Glomerular visceral epithelial cell (primary cell): ENCODE results near the gene LHPP.
"Not testable (repeated sequence)": the region's sequence is repeated elsewhere in the genome, so short reads cannot be mapped to it uniquely, and the experiment has no call there.

Experiments
- DNase-seq: peaks from one replicate; pipeline ENCODE4 v3.0.0-alpha.2; 2016; ENCODE audit errors: extremely low spot score

Gene LHPP

GRCh38 chr10:124605856-124606812 is 144.5 kb downstream of the LHPP start:
- no peak for DNase-seq

GRCh38 chr10:124606822-124607221 is 145.2 kb downstream of the LHPP start:
- DNase-seq, result no peak

- DNase-seq, result no peak
Observed at GRCh38 chr10:124607693-124608092, 146.1 kb downstream of the LHPP start.

- DNase-seq, result no peak
Observed at GRCh38 chr10:124608093-124608721, 146.6 kb downstream of the LHPP start.

- no peak for DNase-seq
Observed at GRCh38 chr10:124609698-124610097, 148.1 kb downstream of the LHPP start.

GRCh38 chr10:124610186-124610585 is 148.6 kb downstream of the LHPP start:
- DNase-seq, result not testable (repeated sequence)

GRCh38 chr10:124610851-124611250 is 149.2 kb downstream of the LHPP start:
- not testable (repeated sequence) for DNase-seq

GRCh38 chr10:124611738-124612137 is 150.1 kb downstream of the LHPP start:
- DNase-seq, result no peak

- no peak for DNase-seq
Observed at GRCh38 chr10:124612611-124613498, 151.2 kb downstream of the LHPP start.

- no peak for DNase-seq
Observed at GRCh38 chr10:124614003-124614659, 152.5 kb downstream of the LHPP start.

- no peak for DNase-seq
Observed at GRCh38 chr10:124615259-124615658, 153.6 kb downstream of the LHPP start.

GRCh38 chr10:124616040-124616835 is 154.6 kb downstream of the LHPP start:
- no peak for DNase-seq

GRCh38 chr10:124616836-124617130 is 155.2 kb downstream of the LHPP start:
- no peak for DNase-seq

GRCh38 chr10:124618470-124619073 is 156.9 kb downstream of the LHPP start:
- DNase-seq, result no peak

- DNase-seq, result no peak
Observed at GRCh38 chr10:124619195-124619594, 157.6 kb downstream of the LHPP start.

- DNase-seq, result no peak
Observed at GRCh38 chr10:124619802-124620490, 158.3 kb downstream of the LHPP start.

GRCh38 chr10:124621637-124622036 is 160.0 kb downstream of the LHPP start:
- no peak for DNase-seq

- DNase-seq, result no peak
Observed at GRCh38 chr10:124622158-124622557, 160.5 kb downstream of the LHPP start.

- DNase-seq, result no peak
Observed at GRCh38 chr10:124622866-124623536, 161.4 kb downstream of the LHPP start.
